Testis (tissue), 3 donors: ENCODE measurements around the gene MOB3B. TPM values are rescaled to one million over a fixed set of nuclear protein-coding genes. Genes with fewer than 3 reads are reported as not detected.

ENCODE experiments used
- DNase-seq: peaks from one replicate; pipeline ENCODE4 v3.0.0-alpha.2; 2019
- H3K27ac ChIP-seq, 2 donors: fragments of 200-600 bp; sonication (generic); one replicate each; pipeline ENCODE4 v1.5.1; 2019
- H3K27me3 ChIP-seq: fragments of 200-600 bp; sonication (generic); one replicate; pipeline ENCODE4 v1.5.1; 2019
- H3K36me3 ChIP-seq: fragments of 200-600 bp; sonication (generic); one replicate; pipeline ENCODE4 v1.5.1; 2017; ENCODE audit warnings: low read depth; ENCODE audit errors: missing control alignments
- H3K4me1 ChIP-seq: fragments of 200-600 bp; sonication (generic); one replicate; pipeline ENCODE4 v1.5.1; 2019
- H3K4me3 ChIP-seq, 2 donors: fragments of 200-600 bp; sonication (generic); one replicate each; pipeline ENCODE4 v1.5.1; 2017 to 2019
- H3K9me3 ChIP-seq: fragments of 200-600 bp; sonication (generic); one replicate; pipeline ENCODE4 v1.5.1; 2017
- CTCF ChIP-seq, 3 experiments: fragments of 450-650 bp in 2 of 3; fragments of 200-600 bp in 1 of 3; sonication (generic) in 1 of 3; IDR thresholded peaks; one replicate each; pipeline ENCODE4 v1.5.1; 2016 to 2019; ENCODE audit warnings: antibody characterized with exemption in 3 of 3, mild to moderate bottlenecking in 2 of 3, moderate library complexity in 1 of 3
- POLR2A ChIP-seq: fragments of 450-650 bp; IDR thresholded peaks from one replicate; pipeline ENCODE4 v1.6.1; 2017; ENCODE audit warnings: antibody characterized with exemption, mild to moderate bottlenecking, moderate library complexity
- WGBS, 2 donors: methylation state at CpG; one replicate each; pipeline ENCODE4 v1.1.5; 2018; 5-methylcytosine and 5-hydroxymethylcytosine counted together
- intact Hi-C: fragments of 100-400 bp; cut with DNase I; formaldehyde crosslinking; loops from one replicate; pipeline ENCODE4 v1.15.1; 2023; ENCODE audit warnings: low total_unique reads
- polyA plus RNA-seq: library from polyadenylated mRNA; stranded (reverse); fragments of 350-450 nt; fragmentation: Illumina TruSeq; extraction: RNeasy Lipid Tissue Mini Kit (QIAGEN cat#74804); gene quantifications from one replicate; pipeline ENCODE4 v1.2.3, GENCODE V29; 2014; ENCODE audit warnings: low read depth, low replicate concordance; ENCODE audit not compliant: insufficient read depth
- total RNA-seq, 2 donors: library from RNA; depleted of rRNA; stranded (reverse); fragments of >200 nt; gene quantifications; one replicate each; pipeline ENCODE4 v1.2.3, GENCODE V29; 2016

The MOB3B gene
- total and polyA plus RNA-seq, 3 donors from 2014 or later, result 9.1 to 23.2 (median 17.5) TPM

GRCh38 chr9:27539479-27540441 is 10.1 kb upstream of the MOB3B start:
- no peak for TF ChIP-seq POLR2A
- TF ChIP-seq CTCF (IDR thresholded peaks at IDR 0.05), result no peak
- H3K36me3 ChIP-seq, result no peaks in the 10 kb centered on the region
- intact Hi-C loops, result no loop called here
- no peaks in the 10 kb centered on the region for H3K27me3 ChIP-seq
- DNase-seq, result no peak
- WGBS, 2 donors, result 66 to 75% methylated on average over 5 of the region's 5 CpGs
- H3K9me3 ChIP-seq, result no peaks in the 10 kb centered on the region
- H3K4me1 ChIP-seq, result peaks cover 14% of the 10 kb centered on the region
- H3K4me3 ChIP-seq, result no peak overlapping the region
- H3K27ac ChIP-seq, result peak overlapping the region; percentile 46 to 81

- Histone ChIP-seq H3K36me3 (no peaks in the 10 kb centered on the region), H3K4me3 (no peak overlapping the region), H3K27me3 (no peaks in the 10 kb centered on the region), H3K27ac (no peak overlapping the region), H3K9me3 (no peaks in the 10 kb centered on the region), H3K4me1 (peaks cover 14% of the 10 kb centered on the region)
- TF ChIP-seq CTCF (IDR thresholded peaks at IDR 0.05), result no peak
- TF ChIP-seq POLR2A, result no peak
- DNase-seq, result no peak
- intact Hi-C loops, result no loop called here
- WGBS, 2 donors, result 92% methylated on average over 3 of the region's 3 CpGs
These were observed 9.0 kb upstream of the MOB3B start for GRCh38 chr9:27538647-27539046.

- Histone ChIP-seq H3K27ac (no peak overlapping the region), H3K4me3 (no peak overlapping the region), H3K27me3 (no peaks in the 10 kb centered on the region), H3K4me1 (peaks cover 14% of the 10 kb centered on the region), H3K36me3 (no peaks in the 10 kb centered on the region), H3K9me3 (no peaks in the 10 kb centered on the region)
- WGBS, 2 donors, result 94 to 100% methylated on average over 1 of the region's 1 CpG
- no peak for DNase-seq
- intact Hi-C loops, result no loop called here
- TF ChIP-seq POLR2A (no peak), CTCF (IDR thresholded peaks at IDR 0.05) (no peak)
These were observed 8.1 kb upstream of the MOB3B start for GRCh38 chr9:27537756-27538155.

DNA sequence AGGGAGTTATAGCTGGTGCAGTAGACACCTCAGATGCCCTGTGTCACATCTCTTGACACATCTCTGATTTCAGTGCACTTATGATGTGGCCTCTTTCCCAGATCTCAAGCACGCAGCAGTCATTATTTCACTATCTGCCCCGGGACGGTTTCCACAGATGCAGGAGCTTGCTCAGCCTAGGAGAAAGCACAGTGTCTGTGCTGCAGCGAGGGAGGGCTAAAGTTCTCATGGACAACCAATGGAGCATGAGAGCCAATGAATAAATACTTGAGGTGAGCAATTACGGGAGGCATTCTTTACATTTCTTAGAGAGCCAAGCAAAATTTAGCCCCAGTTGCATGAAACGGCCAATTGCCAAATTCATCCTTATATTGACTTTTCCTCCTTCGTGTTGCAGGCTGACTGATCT is 7.4 kb upstream of the MOB3B start:
- H3K4me1 ChIP-seq, result peaks cover 14% of the 10 kb centered on the region
- 84 to 93% methylated on average over 7 of the region's 7 CpGs for WGBS, 2 donors
- H3K36me3 ChIP-seq, result no peaks in the 10 kb centered on the region
- no peaks in the 10 kb centered on the region for H3K27me3 ChIP-seq
- no peak overlapping the region for H3K27ac ChIP-seq
- H3K4me3 ChIP-seq, result no peak overlapping the region
- intact Hi-C loops, result no loop called here
- no peaks in the 10 kb centered on the region for H3K9me3 ChIP-seq
- TF ChIP-seq CTCF (IDR thresholded peaks at IDR 0.05) (no peak), POLR2A (no peak)
- no peak for DNase-seq
